Erythroblast (primary cell): ENCODE data around the gene KRTAP27-1.

Source experiments
- GATA1 ChIP-seq: IDR thresholded peaks from 2 replicates; pipeline ENCODE4 v1.6.1; 2011; ENCODE audit warnings: low read depth, mild to moderate bottlenecking, control low read depth, low read length, moderate library complexity
- POLR2A ChIP-seq: IDR thresholded peaks from 2 replicates; pipeline ENCODE4 v1.6.1; 2011; ENCODE audit warnings: mild to moderate bottlenecking, low read length

GRCh38 chr21:30355906-30356305, 18.4 kb upstream of the KRTAP27-1 start:
- TF ChIP-seq POLR2A (no peak), GATA1 (no peak)
